LNCaP clone FGC (cell line): ENCODE results near the gene BAK1.
"Not testable (repeated sequence)": the region's sequence is repeated elsewhere in the genome, so short reads cannot be mapped to it uniquely, and the experiment has no call there.

Experiments used
- DNase-seq: peaks from one replicate; pipeline ENCODE4 v3.0.0-alpha.2; 2011; ENCODE audit warnings: low read depth
- H3K4me3 ChIP-seq: 2 replicates; pipeline ENCODE4 v1.5.1; 2011; ENCODE audit warnings: mild to moderate bottlenecking, low read depth, low read length, control low read depth
- CTCF ChIP-seq: IDR thresholded peaks from 2 replicates; pipeline ENCODE4 v1.5.1; 2012; ENCODE audit warnings: mild to moderate bottlenecking; ENCODE audit not compliant: control insufficient read depth, insufficient read depth; ENCODE audit errors: extremely low read depth

The BAK1 gene

GRCh38 chr6:33568826-33569570, 11.1 kb downstream of the BAK1 start:
- DNase-seq: no peak
- TF ChIP-seq CTCF: no peak
- no peak overlapping the region for H3K4me3 ChIP-seq

GRCh38 chr6:33567836-33568235, 12.2 kb downstream of the BAK1 start:
- no peak for DNase-seq
- no peak for TF ChIP-seq CTCF
- no peak overlapping the region for H3K4me3 ChIP-seq

- H3K4me3 ChIP-seq: no peak overlapping the region
- TF ChIP-seq CTCF: no peak
- no peak for DNase-seq
Observed at GRCh38 chr6:33566182-33567084, 13.6 kb downstream of the BAK1 start.

- DNase-seq: no peak
- TF ChIP-seq CTCF: no peak
Observed at GRCh38 chr6:33558801-33559200, 21.3 kb downstream of the BAK1 start.

GRCh38 chr6:33557376-33557775, 22.7 kb downstream of the BAK1 start:
- no peak for TF ChIP-seq CTCF
- DNase-seq: no peak
- no peak overlapping the region for H3K4me3 ChIP-seq

More at GRCh38 chr6:33558801-33559200, 21.3 kb downstream of the BAK1 start:
- no peak overlapping the region for H3K4me3 ChIP-seq

- not testable (repeated sequence) for H3K4me3 ChIP-seq, DNase-seq
Observed at GRCh38 chr6:33552883-33553282, 27.2 kb downstream of the BAK1 start.

GRCh38 chr6:33552252-33552651, 27.8 kb downstream of the BAK1 start:
- no peak overlapping the region for H3K4me3 ChIP-seq
- TF ChIP-seq CTCF: no peak
- no peak for DNase-seq
